K562 (cell line): ENCODE data around the gene TRAPPC2B. TPM values are rescaled to one million over a fixed set of nuclear protein-coding genes. Genes with fewer than 3 reads are reported as not detected.

Experiments used
- BMI1 ChIP-seq: fragments of 150-350 bp; IDR thresholded peaks from 2 replicates; pipeline ENCODE4 v1.6.1; 2014; ENCODE audit warnings: low read length
- CBX2 ChIP-seq: fragments of 200-600 bp; sonication (generic); IDR thresholded peaks from one replicate; pipeline ENCODE4 v1.6.1; 2012; ENCODE audit warnings: mild to moderate bottlenecking, low read length, inconsistent platforms; ENCODE audit not compliant: insufficient read depth, poor library complexity, severe bottlenecking
- CHAMP1 ChIP-seq: fragments of 450-650 bp; IDR thresholded peaks from 2 replicates; pipeline ENCODE4 v1.6.1; 2016; ENCODE audit warnings: mild to moderate bottlenecking
- CREB3 ChIP-seq: fragments of 450-650 bp; conservative IDR thresholded peaks from 2 replicates; pipeline ENCODE4 v1.6.1; 2016; ENCODE audit warnings: missing genetic modification characterization, low read depth, mild to moderate bottlenecking, missing compliant biosample characterization, moderate library complexity
- CREB3L1 ChIP-seq: fragments of 450-650 bp; IDR thresholded peaks from 2 replicates; pipeline ENCODE4 v1.6.1; 2014; ENCODE audit warnings: low read depth, mild to moderate bottlenecking, moderate library complexity, borderline replicate concordance
- DEAF1 ChIP-seq: fragments of 450-650 bp; formaldehyde crosslinking; IDR thresholded peaks from 2 replicates; pipeline ENCODE4 v1.4.0; 2020; ENCODE audit warnings: mild to moderate bottlenecking, moderate library complexity
- FIP1L1 ChIP-seq: fragments of 200-400 bp; formaldehyde crosslinking; IDR thresholded peaks from 2 replicates; pipeline ENCODE4 v1.6.1; 2018; ENCODE audit warnings: mild to moderate bottlenecking, low read depth, low read length; ENCODE audit not compliant: poor library complexity, severe bottlenecking
- HMBOX1 ChIP-seq: sonication (generic); IDR thresholded peaks from 2 replicates; pipeline ENCODE4 v1.6.1; 2016
- IRF2 ChIP-seq: sonication (generic); formaldehyde crosslinking; IDR thresholded peaks from 2 replicates; pipeline ENCODE4 v1.8.1; 2022; ENCODE audit warnings: mild to moderate bottlenecking, missing genetic modification reagents
- PCBP1 ChIP-seq: fragments of 200-400 bp; formaldehyde crosslinking; IDR thresholded peaks from 2 replicates; pipeline ENCODE4 v1.6.1; 2018; ENCODE audit warnings: mild to moderate bottlenecking, low read depth, low read length; ENCODE audit not compliant: poor library complexity, severe bottlenecking
- PTRF ChIP-seq: fragments of 450-650 bp; IDR thresholded peaks from 2 replicates; pipeline ENCODE4 v1.6.1; 2016; ENCODE audit warnings: mild to moderate bottlenecking, missing genetic modification characterization, missing compliant biosample characterization
- SAP30 ChIP-seq: fragments of 200-600 bp; sonication (generic); IDR thresholded peaks from 2 replicates; pipeline ENCODE4 v1.6.1; 2012; ENCODE audit warnings: borderline replicate concordance, low read depth, mild to moderate bottlenecking, moderate library complexity, low read length, control low read depth, inconsistent platforms; ENCODE audit not compliant: insufficient read depth, poor library complexity, severe bottlenecking
- SIN3B ChIP-seq: fragments of 450-650 bp; IDR thresholded peaks from 2 replicates; pipeline ENCODE4 v1.6.1; 2017; ENCODE audit warnings: low read depth, mild to moderate bottlenecking, moderate library complexity
- SNRNP70 ChIP-seq: fragments of 200-400 bp; formaldehyde crosslinking; optimal IDR thresholded peaks from 2 replicates; pipeline ENCODE3; 2017; ENCODE audit warnings: low read depth, low read length
- TFE3 ChIP-seq: fragments of 450-650 bp; formaldehyde crosslinking; IDR thresholded peaks from 2 replicates; pipeline ENCODE4 v1.4.0; 2020; ENCODE audit warnings: mild to moderate bottlenecking, mixed read lengths
- ZNF124 ChIP-seq: sonication (generic); formaldehyde crosslinking; IDR thresholded peaks from 2 replicates; pipeline ENCODE4 v1.8.1; 2022; ENCODE audit warnings: missing genetic modification reagents
- ZNF431 ChIP-seq: sonication (generic); formaldehyde crosslinking; IDR thresholded peaks from 2 replicates; pipeline ENCODE4 v1.8.0; 2022; ENCODE audit warnings: mild to moderate bottlenecking, missing genetic modification reagents
- polyA plus RNA-seq, 8 experiments: library from polyadenylated mRNA; depleted of rRNA in 4 of 8; stranded (reverse) in 5 of 8; unstranded in 3 of 8; fragments of >200 nt; fragmentation: Nextera tagmentation in 2 of 8; fragmentation: Illumina TruSeq in 1 of 8; extraction: Ambion mirVana in 2 of 8; extraction: Trizol in 1 of 8; gene quantifications; 2 replicates each; pipeline versions ENCODE4 v1.2.1 to v1.2.3, GENCODE V29; 2011 to 2014; ENCODE audit warnings: inconsistent platforms in 1 of 8, missing spikeins in 1 of 8
- total RNA-seq, 7 experiments: library from RNA; depleted of rRNA in 6 of 7; stranded (reverse); fragments of >200 nt in 6 of 7; fragmentation: Illumina TruSeq in 2 of 7; extraction: Trizol in 2 of 7; gene quantifications; 2 replicates each; pipeline versions ENCODE4 v1.2.1 to v1.2.3, GENCODE V29; 2011 to 2021; ENCODE audit warnings: low replicate concordance in 1 of 7

Gene TRAPPC2B
- total and polyA plus RNA-seq, 9 of the 15 experiments (the other 6 are each of a cell fraction or from before 2014, with no cell fraction given), result 2.2 to 20.4 (median 4.6) TPM

GRCh38 chr19:57389730-57390598 lies 26.6 kb downstream of the TRAPPC2B start, which contains the start of gene ZNF548 (continued):
- TF ChIP-seq HMBOX1 (no peak), PTRF (tag) (no peak), BMI1 (no peak), CREB3 (no peak), SIN3B (no peak), FIP1L1 (no peak), CBX2 (no peak), CHAMP1 (no peak), CREB3L1 (peak; percentile 69), ZNF124 (CRISPR knock-in tag) (no peak), ZNF431 (CRISPR knock-in tag) (no peak), SAP30 (no peak), DEAF1 (CRISPR knock-in tag) (no peak), IRF2 (CRISPR knock-in tag) (no peak), TFE3 (CRISPR knock-in tag) (no peak), PCBP1 (no peak), SNRNP70 (no peak)
